Inflammatory macrophage treated with lipopolysaccharide for 1 hour (primary cell): ENCODE measurements around the gene TPCN1.
A peak's percentile ranks its signal among the peaks of the same experiment; 100 is the strongest.
"Not testable (repeated sequence)": the region's sequence is repeated elsewhere in the genome, so short reads cannot be mapped to it uniquely, and the experiment has no call there.

Experiments used
- DNase-seq, 2 donors: peaks; one replicate each; pipeline ENCODE4 v3.0.0-alpha.2; 2020 to 2022

TPCN1 gene

GRCh38 chr12:113197518-113198077 lies 23.7 kb upstream of the TPCN1 start:
- no peak for DNase-seq

GRCh38 chr12:113198296-113198695 lies 23.0 kb upstream of the TPCN1 start:
- DNase-seq = no peak

- peak in 1 of 2 donors; percentile 35 for DNase-seq
Observed at GRCh38 chr12:113200021-113200797, 21.1 kb upstream of the TPCN1 start.

- no peak for DNase-seq
Observed at GRCh38 chr12:113201187-113202177, 19.8 kb upstream of the TPCN1 start.

- no peak for DNase-seq
Observed at GRCh38 chr12:113202300-113203075, 18.8 kb upstream of the TPCN1 start.

GRCh38 chr12:113203852-113204760 lies 17.2 kb upstream of the TPCN1 start:
- DNase-seq = peak in 1 of 2 donors; percentile 36

GRCh38 chr12:113204804-113205203 lies 16.5 kb upstream of the TPCN1 start:
- no peak for DNase-seq

GRCh38 chr12:113206802-113207201 lies 14.5 kb upstream of the TPCN1 start:
- DNase-seq = not testable (repeated sequence)

- no peak for DNase-seq
Observed at GRCh38 chr12:113207613-113208040, 13.6 kb upstream of the TPCN1 start.

GRCh38 chr12:113208041-113208934 lies 13.0 kb upstream of the TPCN1 start:
- peak; percentile 70 to 77 for DNase-seq

- no peak for DNase-seq
Observed at GRCh38 chr12:113211160-113211559, 10.1 kb upstream of the TPCN1 start.

- peak; percentile 91 to 97 for DNase-seq
Observed at GRCh38 chr12:113214895-113215400, 6.3 kb upstream of the TPCN1 start.

- no peak for DNase-seq
Observed at GRCh38 chr12:113216027-113216426, 5.2 kb upstream of the TPCN1 start.

- DNase-seq = no peak
Observed at GRCh38 chr12:113220593-113221180, 577 bp upstream of the TPCN1 start.

- peak in 1 of 2 donors; percentile 34 for DNase-seq
Observed at GRCh38 chr12:113221997-113222729, 899 bp downstream of the TPCN1 start.

GRCh38 chr12:113222730-113223531 lies 1.7 kb downstream of the TPCN1 start:
- peak; percentile 33 to 50 for DNase-seq

- no peak for DNase-seq
Observed at GRCh38 chr12:113224955-113225354, 3.7 kb downstream of the TPCN1 start.
